T-helper 1 cell treated with Interleukin-12 subunit alpha and Interleukin-12 subunit beta and Interleukin-4 antibody, amounts not matched to agents 30 μg/mL and 1 μg/mL, for 36 hours (primary cell): ENCODE measurements around the gene NQO2.
"Not testable (repeated sequence)": the region's sequence is repeated elsewhere in the genome, so short reads cannot be mapped to it uniquely, and the experiment has no call there.

Source experiments
- H3K27ac Mint-ChIP-seq: one replicate; pipeline ENCODE4 v1.8.0; 2021; ENCODE audit warnings: mild to moderate bottlenecking, mixed read lengths
- H3K27me3 Mint-ChIP-seq: one replicate; pipeline ENCODE4 v1.8.0; 2021; ENCODE audit warnings: low read depth, mixed read lengths
- H3K36me3 Mint-ChIP-seq: one replicate; pipeline ENCODE4 v1.8.0; 2021; ENCODE audit warnings: low read depth, mixed read lengths
- H3K4me1 Mint-ChIP-seq: one replicate; pipeline ENCODE4 v1.8.0; 2021; ENCODE audit warnings: low read depth, mixed read lengths
- H3K4me3 Mint-ChIP-seq: one replicate; pipeline ENCODE4 v1.8.0; 2021; ENCODE audit warnings: mild to moderate bottlenecking, moderate library complexity, mixed read lengths
- H3K9me3 Mint-ChIP-seq: one replicate; pipeline ENCODE4 v1.8.0; 2021; ENCODE audit warnings: mixed read lengths

NQO2 gene

DNA sequence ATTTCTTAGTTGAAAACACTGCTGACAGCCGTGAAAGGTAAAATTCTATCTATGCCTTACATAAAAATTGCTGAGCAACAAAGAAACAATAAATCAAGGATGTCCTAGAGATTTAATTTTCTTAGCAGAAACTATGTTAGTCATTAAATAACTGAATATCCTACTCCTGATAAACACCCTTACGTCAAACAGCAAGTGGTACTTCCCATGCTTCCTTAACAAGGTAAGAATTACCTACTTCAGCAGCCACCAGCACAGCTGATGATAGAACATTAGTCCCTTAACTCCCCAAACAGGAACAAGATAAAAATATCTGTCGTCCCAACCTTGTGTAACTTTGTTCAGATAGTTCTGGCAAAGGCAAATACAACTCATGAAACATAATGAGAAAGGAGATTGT lies 37.1 kb upstream of the NQO2 start:
- Mint-ChIP-seq H3K9me3 (no peaks in the 10 kb centered on the region), H3K27ac (no peak overlapping the region), H3K27me3 (peaks cover 16% of the 10 kb centered on the region), H3K4me1 (peaks cover 3% of the 10 kb centered on the region), H3K36me3 (no peaks in the 10 kb centered on the region), H3K4me3 (no peak overlapping the region)

DNA sequence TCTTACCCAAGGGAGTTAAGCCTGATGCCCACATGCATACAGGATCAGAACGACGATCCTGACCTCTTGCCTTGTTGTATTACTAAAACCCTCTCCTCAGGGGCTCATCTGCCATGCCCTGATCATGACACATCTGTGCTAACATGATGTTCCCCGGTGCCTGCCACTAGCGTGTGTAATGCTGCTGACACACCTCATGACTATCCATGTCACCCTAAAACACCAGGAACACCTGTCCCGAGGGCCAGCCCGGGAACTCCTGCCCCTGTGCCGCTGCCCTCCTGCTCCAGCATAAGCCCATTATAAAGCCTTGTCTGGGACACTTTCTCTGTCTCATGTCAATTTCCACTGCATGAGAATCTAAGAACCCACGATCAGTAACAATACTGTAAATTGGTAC lies 35.9 kb upstream of the NQO2 start:
- Mint-ChIP-seq H3K27ac (no peak overlapping the region), H3K9me3 (no peaks in the 10 kb centered on the region), H3K27me3 (peaks cover 25% of the 10 kb centered on the region), H3K36me3 (peaks cover 3% of the 10 kb centered on the region), H3K4me1 (peaks cover 3% of the 10 kb centered on the region), H3K4me3 (no peak overlapping the region)

DNA sequence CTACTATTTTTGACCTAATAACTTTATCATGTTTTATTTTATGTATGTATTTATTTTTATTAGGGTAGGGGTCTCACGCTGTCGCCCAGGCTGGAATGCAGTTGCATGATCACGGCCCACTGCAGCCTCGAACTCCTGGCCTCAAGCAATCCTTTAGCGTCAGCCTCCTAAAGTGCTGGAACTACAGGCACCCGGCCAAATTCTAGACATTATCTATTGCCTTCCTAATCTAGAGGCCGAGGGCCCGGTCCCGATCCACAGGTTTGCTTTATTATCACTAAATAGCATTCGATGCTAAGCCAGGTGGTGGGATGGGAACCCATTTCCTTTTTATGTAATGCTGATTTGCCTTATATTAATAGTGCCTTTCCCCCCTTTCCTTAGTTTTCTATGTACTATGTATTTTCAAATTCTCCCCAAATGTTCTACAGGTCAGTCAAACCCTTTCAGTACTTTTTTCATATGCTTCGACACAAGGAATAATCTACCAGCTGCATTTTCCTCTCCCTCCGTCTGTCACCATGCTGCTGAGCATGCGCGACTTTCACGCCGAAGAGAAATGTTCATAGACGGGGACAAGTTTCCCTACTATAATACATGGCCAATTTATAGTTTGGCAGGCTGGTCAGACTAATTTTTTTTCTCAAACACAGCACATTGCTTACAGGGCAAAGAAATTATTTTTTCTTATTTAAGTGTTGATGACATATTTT lies 34.7 kb upstream of the NQO2 start:
- no peaks in the 10 kb centered on the region for H3K9me3 Mint-ChIP-seq
- H3K36me3 Mint-ChIP-seq: peaks cover 3% of the 10 kb centered on the region
- peaks cover 3% of the 10 kb centered on the region for H3K4me1 Mint-ChIP-seq

DNA sequence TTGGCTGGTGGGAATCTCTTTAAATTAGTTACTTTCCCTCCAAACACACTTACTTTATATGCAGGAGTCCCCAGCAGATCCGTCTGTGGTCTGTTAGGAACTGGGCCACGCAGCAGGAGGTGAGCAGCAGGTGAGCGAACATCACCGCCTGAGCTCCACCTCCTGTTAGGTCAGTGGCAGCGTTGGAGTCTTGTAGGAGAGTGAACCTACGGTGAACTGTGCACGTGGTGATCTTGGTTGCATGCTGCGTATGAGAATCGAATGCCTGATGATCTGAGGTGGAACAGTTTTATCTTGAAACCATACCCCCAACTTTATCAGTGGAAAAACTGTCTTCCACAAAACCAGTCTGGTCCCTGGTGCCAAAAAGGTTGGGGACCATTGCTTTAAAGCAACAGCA lies 33.3 kb upstream of the NQO2 start:
- Mint-ChIP-seq H3K9me3 (no peaks in the 10 kb centered on the region), H3K4me3 (no peak overlapping the region), H3K36me3 (peaks cover 6% of the 10 kb centered on the region), H3K27me3 (peaks cover 40% of the 10 kb centered on the region), H3K27ac (no peak overlapping the region), H3K4me1 (peaks cover 6% of the 10 kb centered on the region)

More for the DNA sequence above, 34.7 kb upstream of the NQO2 start:
- Mint-ChIP-seq H3K4me3 (no peak overlapping the region), H3K27me3 (peaks cover 32% of the 10 kb centered on the region), H3K27ac (no peak overlapping the region)

DNA sequence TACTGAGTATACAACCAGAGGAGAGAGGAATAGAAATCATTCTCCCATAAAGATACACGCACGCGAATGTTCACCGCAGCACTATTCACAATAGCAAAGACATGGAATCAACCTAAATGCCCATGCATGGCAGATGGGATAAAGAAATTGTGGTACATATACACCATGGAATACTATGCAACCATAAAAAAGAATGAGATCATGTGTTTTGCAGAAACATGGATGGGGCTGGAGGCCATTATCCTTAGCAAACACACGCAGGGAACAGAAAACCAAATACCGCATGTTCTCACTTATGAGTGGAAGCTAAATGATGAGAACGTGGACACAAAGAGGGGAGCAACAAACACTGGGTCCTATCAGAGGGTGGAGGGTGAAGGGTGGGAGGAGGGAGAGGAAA lies 31.8 kb upstream of the NQO2 start:
- Mint-ChIP-seq H3K4me3 (no peak overlapping the region), H3K27ac (no peak overlapping the region), H3K36me3 (peaks cover 6% of the 10 kb centered on the region), H3K27me3 (peaks cover 47% of the 10 kb centered on the region), H3K9me3 (no peaks in the 10 kb centered on the region), H3K4me1 (peaks cover 12% of the 10 kb centered on the region)

DNA sequence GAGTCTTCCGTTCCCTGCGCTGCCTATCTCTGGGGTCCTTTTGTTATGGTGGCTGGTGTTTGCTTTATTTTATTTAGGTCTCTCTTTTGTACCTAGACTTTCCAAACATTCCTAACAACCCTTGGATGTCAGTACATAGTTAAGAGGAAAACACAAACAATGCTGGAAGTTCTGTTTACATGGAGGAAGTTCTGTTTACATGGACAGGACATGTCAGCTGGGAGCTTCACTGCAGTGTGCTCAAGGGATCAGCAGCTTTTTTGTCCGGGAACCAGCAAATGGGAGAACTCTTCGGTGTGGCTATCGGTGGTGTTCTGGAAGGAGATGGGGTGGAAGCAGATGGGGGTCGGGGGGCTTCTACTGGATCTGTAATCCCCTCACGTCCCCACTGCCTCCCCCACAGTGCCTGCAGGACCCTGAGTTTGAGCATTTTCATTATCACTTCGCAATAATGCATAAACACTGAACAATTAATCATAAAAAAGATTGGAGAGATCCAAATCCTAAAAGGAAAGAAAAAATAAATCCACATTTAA lies 31.0 kb upstream of the NQO2 start:
- Mint-ChIP-seq H3K4me1 (peaks cover 12% of the 10 kb centered on the region), H3K27me3 (peaks cover 53% of the 10 kb centered on the region), H3K36me3 (peaks cover 8% of the 10 kb centered on the region), H3K9me3 (no peaks in the 10 kb centered on the region), H3K27ac (no peak overlapping the region), H3K4me3 (no peak overlapping the region)

DNA sequence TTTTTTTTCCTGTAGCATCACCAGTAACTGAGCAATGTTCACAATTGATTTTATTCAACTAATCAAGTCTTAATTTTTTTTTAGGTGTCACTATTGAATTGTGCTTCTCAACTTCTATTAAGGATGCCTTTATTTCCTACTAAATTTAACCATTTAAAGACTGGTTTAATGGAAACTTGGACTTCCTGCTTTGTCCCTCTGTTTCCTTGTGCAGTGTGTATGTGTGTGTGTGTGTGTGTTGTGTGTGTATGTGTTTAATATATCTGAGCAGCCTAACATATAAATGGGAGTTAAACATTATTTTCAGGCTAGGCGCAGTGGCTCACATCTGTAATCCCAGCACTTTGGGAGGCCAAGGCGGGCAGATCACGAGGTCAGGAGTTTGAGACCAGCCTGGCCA lies 30.1 kb upstream of the NQO2 start:
- H3K4me1 Mint-ChIP-seq: peaks cover 12% of the 10 kb centered on the region
- H3K9me3 Mint-ChIP-seq: no peaks in the 10 kb centered on the region
- H3K36me3 Mint-ChIP-seq: peaks cover 8% of the 10 kb centered on the region
- peak overlapping the region; percentile 43 for H3K4me3 Mint-ChIP-seq
- peaks cover 60% of the 10 kb centered on the region for H3K27me3 Mint-ChIP-seq
- no peak overlapping the region for H3K27ac Mint-ChIP-seq

DNA sequence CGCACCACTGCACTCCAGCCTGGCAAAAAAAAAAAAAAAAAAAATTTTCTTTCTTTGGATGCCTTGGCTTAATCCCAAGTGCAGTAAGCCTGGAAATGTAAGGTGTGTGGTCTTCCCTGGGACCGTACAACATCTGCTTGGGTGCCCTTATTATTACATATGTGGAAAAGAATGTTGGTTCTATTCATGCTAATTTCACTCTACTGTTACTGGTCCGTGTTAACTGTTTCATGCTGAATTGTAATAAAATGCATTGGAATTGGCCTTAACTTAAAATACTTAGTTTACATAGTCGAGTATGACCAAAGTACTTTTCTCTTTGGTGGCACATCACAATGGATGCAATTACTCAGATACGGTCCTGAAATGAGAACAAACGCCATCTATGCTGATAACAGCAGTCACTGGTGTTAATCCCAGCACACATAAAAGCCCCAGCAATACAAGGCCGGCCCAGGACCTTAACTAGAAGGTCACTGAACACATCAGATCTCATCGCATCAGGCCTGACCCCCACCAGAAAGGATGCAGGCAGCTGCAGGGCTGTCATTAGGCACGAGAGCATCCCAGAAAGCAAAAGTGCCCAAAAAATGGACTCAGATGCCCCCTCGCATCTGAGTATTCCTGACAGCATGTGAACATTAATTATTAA lies 29.5 kb upstream of the NQO2 start:
- peaks cover 12% of the 10 kb centered on the region for H3K4me1 Mint-ChIP-seq
- peaks cover 8% of the 10 kb centered on the region for H3K36me3 Mint-ChIP-seq
- H3K27ac Mint-ChIP-seq: no peak overlapping the region
- peaks cover 61% of the 10 kb centered on the region for H3K27me3 Mint-ChIP-seq
- H3K9me3 Mint-ChIP-seq: no peaks in the 10 kb centered on the region
- peak overlapping the region; percentile 82 for H3K4me3 Mint-ChIP-seq

DNA sequence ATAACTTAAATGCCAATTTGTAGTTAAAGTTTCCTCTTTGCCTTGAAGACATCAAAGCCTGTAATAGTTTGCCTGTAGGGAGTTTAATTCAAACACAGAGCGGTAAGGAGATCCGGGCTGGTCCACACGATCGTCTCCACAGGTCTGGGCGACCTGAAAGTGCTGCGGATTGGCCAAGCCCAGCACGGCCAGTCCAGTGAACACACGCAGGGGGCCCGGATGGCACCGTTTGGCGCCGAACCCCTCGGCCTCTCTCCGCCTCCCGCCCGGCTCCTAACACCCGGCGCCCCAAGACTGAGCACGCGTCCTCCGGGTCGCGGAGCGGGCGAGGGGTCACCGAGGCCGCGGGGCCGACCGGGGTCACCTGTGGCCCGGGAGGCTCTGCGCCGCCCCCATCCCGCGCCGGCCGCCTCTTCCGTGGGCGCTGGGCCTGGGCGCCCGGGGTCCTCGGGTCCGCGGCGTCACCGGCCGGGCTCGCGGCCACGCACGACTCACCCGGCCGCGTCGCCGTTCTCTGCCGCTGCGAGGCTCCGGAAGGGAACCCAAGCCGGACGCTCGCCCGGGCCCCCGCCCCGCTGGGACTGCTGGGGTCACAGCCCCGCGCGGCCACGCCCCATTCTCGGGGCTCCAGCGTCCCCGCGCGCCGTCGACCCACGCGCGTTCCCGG lies 28.8 kb upstream of the NQO2 start:
- H3K36me3 Mint-ChIP-seq: peaks cover 8% of the 10 kb centered on the region
- peak overlapping the region; percentile 69 for H3K27ac Mint-ChIP-seq
- H3K9me3 Mint-ChIP-seq: no peaks in the 10 kb centered on the region
- H3K27me3 Mint-ChIP-seq: peaks cover 66% of the 10 kb centered on the region
- peaks cover 12% of the 10 kb centered on the region for H3K4me1 Mint-ChIP-seq
- peak overlapping the region; percentile 82 for H3K4me3 Mint-ChIP-seq

DNA sequence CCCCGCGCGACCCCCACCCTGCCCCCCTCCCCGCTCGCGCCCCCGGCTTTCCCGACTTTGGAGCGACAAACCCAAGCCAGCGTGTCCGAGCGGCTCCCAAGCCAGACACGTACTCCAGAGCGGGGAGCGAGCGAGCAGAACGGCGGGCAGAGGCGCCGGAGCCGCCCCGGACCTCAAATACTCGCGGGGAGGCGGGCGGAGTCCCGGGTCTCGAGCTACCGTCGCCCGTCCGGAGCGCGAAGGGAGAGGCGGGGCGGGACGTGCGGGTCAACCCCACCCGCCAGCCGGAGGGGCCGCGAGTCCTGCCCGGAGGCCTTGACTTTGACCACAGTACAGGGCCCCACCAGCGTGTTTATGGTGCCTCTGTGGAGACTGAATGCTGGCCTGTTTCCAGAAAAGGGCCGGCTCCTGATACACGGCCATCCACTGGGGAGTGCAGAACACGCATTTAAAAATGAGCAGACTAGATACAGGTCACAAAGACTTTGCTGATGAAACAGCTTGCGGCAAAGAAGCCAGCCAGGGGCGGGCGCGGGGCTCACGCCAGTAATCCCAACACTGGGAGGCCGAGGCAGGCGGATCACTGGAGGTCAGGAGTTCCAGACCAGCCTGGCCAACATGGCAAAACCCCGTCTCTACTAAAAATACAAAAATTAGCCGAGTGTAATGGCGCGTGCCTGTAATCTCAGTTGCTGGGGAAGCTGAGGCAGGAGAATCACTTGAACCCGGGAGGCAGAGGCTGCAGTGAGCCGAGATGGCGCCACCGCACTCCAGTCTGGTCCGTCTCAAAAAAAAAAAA lies 28.1 kb upstream of the NQO2 start, which contains the start of gene SERPINB6:
Gene SERPINB6 (minus strand): TSS at position 148 of the 799 bp plus-strand sequence. CDS start 12,235 bp downstream, outside the sequence.
- H3K27me3 Mint-ChIP-seq: peaks cover 72% of the 10 kb centered on the region
- H3K9me3 Mint-ChIP-seq: no peaks in the 10 kb centered on the region
- peaks cover 8% of the 10 kb centered on the region for H3K36me3 Mint-ChIP-seq
- peaks cover 12% of the 10 kb centered on the region for H3K4me1 Mint-ChIP-seq
- peak within 1 kb of the TSS; percentile 82 for H3K4me3 Mint-ChIP-seq
- peak within 1 kb of the TSS; percentile 69 for H3K27ac Mint-ChIP-seq

DNA sequence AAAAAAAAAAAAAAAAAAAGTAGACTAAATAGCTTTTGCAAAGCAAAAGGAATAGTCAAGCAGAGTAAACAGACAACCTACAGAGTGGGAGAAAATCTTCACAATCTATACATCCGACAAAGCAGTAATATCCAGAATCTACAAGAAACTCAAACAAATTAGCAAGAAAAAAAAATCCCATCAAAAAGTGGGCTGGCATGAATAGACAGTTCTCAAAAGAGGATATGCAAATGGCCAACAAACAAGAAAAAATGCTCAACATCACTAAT lies 27.5 kb upstream of the NQO2 start:
- not testable (repeated sequence) for H3K36me3 Mint-ChIP-seq, H3K9me3 Mint-ChIP-seq
- Mint-ChIP-seq H3K4me3 (peak overlapping the region; percentile 77), H3K27me3 (peaks cover 72% of the 10 kb centered on the region), H3K4me1 (peaks cover 11% of the 10 kb centered on the region), H3K27ac (peak overlapping the region; percentile 68)

DNA sequence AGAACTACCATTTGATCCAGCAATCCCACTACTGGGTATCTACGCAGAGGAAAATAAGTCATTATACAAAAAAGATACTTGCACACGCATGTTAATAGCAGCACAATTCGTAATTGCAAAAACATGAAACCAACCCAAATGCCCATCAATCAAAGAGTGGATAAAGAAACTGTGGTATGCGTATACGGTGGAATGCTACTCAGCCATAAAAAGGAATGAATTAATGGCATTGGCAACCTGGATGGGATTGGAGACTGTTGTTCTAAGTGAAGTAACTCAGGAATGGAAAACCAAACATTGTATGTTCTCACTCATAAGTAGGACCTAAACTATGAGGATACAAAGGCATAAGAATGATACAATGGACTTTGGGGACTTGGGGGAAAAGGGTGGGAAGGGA lies 27.0 kb upstream of the NQO2 start:
- not testable (repeated sequence) for H3K27ac Mint-ChIP-seq, H3K4me1 Mint-ChIP-seq

DNA sequence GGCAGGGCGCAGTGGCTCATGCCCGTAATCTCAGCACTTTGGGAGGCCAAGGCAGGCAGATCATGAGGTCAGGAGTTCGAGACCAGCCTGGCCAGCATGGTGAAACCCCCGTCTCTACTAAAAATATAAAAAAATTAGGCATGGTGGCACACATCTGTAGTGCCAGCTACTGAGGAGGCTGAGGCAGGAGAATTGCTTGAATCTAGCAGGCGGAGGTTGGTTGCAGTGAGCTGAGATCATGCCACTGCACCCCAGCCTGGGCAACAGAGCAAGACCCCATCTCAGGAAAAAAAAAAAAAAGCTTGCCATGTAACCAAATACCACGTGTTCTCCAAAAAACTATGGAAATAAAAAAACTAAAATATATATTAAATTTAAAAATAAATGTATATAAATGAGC lies 26.5 kb upstream of the NQO2 start:
- not testable (repeated sequence) for H3K4me1 Mint-ChIP-seq, H3K27ac Mint-ChIP-seq
- H3K27me3 Mint-ChIP-seq: peaks cover 73% of the 10 kb centered on the region

More for the DNA sequence above, 27.0 kb upstream of the NQO2 start:
- not testable (repeated sequence) for H3K9me3 Mint-ChIP-seq, H3K4me3 Mint-ChIP-seq, H3K36me3 Mint-ChIP-seq
- peaks cover 72% of the 10 kb centered on the region for H3K27me3 Mint-ChIP-seq

DNA sequence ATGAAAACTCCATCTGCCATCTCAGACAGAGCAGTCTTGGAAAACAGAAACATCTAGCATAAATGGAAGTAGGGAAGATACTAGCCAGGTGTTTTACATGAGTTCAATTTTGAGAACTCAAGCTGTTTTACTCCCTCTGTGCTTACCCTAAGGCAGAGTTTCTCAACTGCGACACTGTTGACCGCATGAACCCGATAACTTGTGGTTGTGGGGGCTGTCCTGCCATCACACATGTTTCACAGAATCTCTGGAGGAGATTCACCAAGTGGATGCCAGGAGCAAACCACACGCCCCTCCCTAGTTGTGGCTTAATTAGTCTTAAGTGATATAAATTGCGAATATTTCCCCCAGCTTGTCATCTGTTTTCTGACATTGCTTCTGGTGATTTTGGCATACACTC lies 26.0 kb upstream of the NQO2 start:
- H3K4me1 Mint-ChIP-seq: peaks cover 9% of the 10 kb centered on the region
- no peaks in the 10 kb centered on the region for H3K9me3 Mint-ChIP-seq
- H3K36me3 Mint-ChIP-seq: peaks cover 5% of the 10 kb centered on the region
- no peak overlapping the region for H3K4me3 Mint-ChIP-seq
- H3K27me3 Mint-ChIP-seq: peaks cover 72% of the 10 kb centered on the region
- no peak overlapping the region for H3K27ac Mint-ChIP-seq

More for the DNA sequence above, 26.5 kb upstream of the NQO2 start:
- not testable (repeated sequence) for H3K9me3 Mint-ChIP-seq, H3K4me3 Mint-ChIP-seq, H3K36me3 Mint-ChIP-seq
